K562 (cell line): ENCODE measurements around the gene NKAPL. TPM values are rescaled to one million over a fixed set of nuclear protein-coding genes. Genes with fewer than 3 reads are reported as not detected.

Experiments used
- BACH1 ChIP-seq: fragments of 200-800 bp; sonication (Bioruptor generic); IDR thresholded peaks from 2 replicates; pipeline ENCODE4 v1.6.1; 2016; ENCODE audit warnings: missing genetic modification characterization, missing compliant biosample characterization
- BDP1 ChIP-seq: IDR thresholded peaks from 3 replicates; pipeline ENCODE4 v1.6.1; 2011; ENCODE audit not compliant: insufficient read length, insufficient read depth
- BMI1 ChIP-seq: fragments of 150-350 bp; IDR thresholded peaks from 2 replicates; pipeline ENCODE4 v1.6.1; 2014; ENCODE audit warnings: low read length
- CBX5 ChIP-seq: IDR thresholded peaks from 2 replicates; pipeline ENCODE4 v1.6.1; 2014; ENCODE audit warnings: low read depth, borderline replicate concordance
- CCNT2 ChIP-seq: IDR thresholded peaks from 2 replicates; pipeline ENCODE4 v1.6.1; 2011; ENCODE audit warnings: borderline replicate concordance, low read depth, mild to moderate bottlenecking, moderate library complexity, mixed read lengths, low read length; ENCODE audit not compliant: insufficient read length; ENCODE audit errors: extremely low read depth
- DMBX1 ChIP-seq: fragments of 250-450 bp; sonication (Bioruptor Pico); IDR thresholded peaks from 2 replicates; pipeline ENCODE4 v1.8.0; 2022; ENCODE audit warnings: inconsistent platforms, mild to moderate bottlenecking, moderate library complexity, borderline replicate concordance
- FOXK1 ChIP-seq: sonication (generic); formaldehyde crosslinking; IDR thresholded peaks from 2 replicates; pipeline ENCODE4 v1.8.0; 2022; ENCODE audit warnings: missing genetic modification reagents, mild to moderate bottlenecking, borderline replicate concordance
- GATAD2A ChIP-seq: fragments of 450-650 bp; IDR thresholded peaks from 2 replicates; pipeline ENCODE4 v1.6.1; 2017
- HMGN3 ChIP-seq: IDR thresholded peaks from 2 replicates; pipeline ENCODE4 v1.6.1; 2011; ENCODE audit warnings: borderline replicate concordance, low read depth, mild to moderate bottlenecking, mixed read lengths, low read length; ENCODE audit not compliant: insufficient read length; ENCODE audit errors: extremely low read depth
- HNRNPL ChIP-seq: fragments of 200-400 bp; formaldehyde crosslinking; IDR thresholded peaks from 2 replicates; pipeline ENCODE4 v1.6.1; 2017; ENCODE audit warnings: low read depth, mild to moderate bottlenecking, low read length
- HSF4 ChIP-seq: fragments of 250-450 bp; sonication (Bioruptor Pico); IDR thresholded peaks from 2 replicates; pipeline ENCODE4 v2.1.2; 2022; ENCODE audit warnings: mild to moderate bottlenecking, moderate library complexity, borderline replicate concordance
- IFI16 ChIP-seq: fragments of 250-450 bp; sonication (Bioruptor Pico); IDR thresholded peaks from 2 replicates; pipeline ENCODE4 v2.1.2; 2022; ENCODE audit warnings: mild to moderate bottlenecking, inconsistent platforms
- MAFK ChIP-seq: IDR thresholded peaks from 2 replicates; pipeline ENCODE4 v1.6.1; 2011; ENCODE audit warnings: low read length, improper control_type of control experiment
- PHTF2 ChIP-seq: fragments of 250-450 bp; sonication (Bioruptor Pico); IDR thresholded peaks from 2 replicates; pipeline ENCODE4 v1.5.0; 2021; ENCODE audit warnings: mild to moderate bottlenecking
- PML ChIP-seq: IDR thresholded peaks from 2 replicates; pipeline ENCODE4 v1.6.1; 2012; ENCODE audit warnings: low read length, inconsistent platforms
- SMAD2 ChIP-seq: fragments of 150-350 bp; IDR thresholded peaks from 2 replicates; pipeline ENCODE4 v1.6.1; 2014; ENCODE audit warnings: low read depth, mild to moderate bottlenecking, low read length
- ZNF232 ChIP-seq: sonication (generic); formaldehyde crosslinking; IDR thresholded peaks from 2 replicates; pipeline ENCODE4 v1.8.0; 2022; ENCODE audit warnings: mild to moderate bottlenecking, missing genetic modification reagents
- ZNF274 ChIP-seq: IDR thresholded peaks from 2 replicates; pipeline ENCODE4 v1.6.1; 2011; ENCODE audit warnings: low read depth, mild to moderate bottlenecking, low read length, moderate library complexity, borderline replicate concordance
- ZNF282 ChIP-seq: sonication (generic); formaldehyde crosslinking; IDR thresholded peaks from 2 replicates; pipeline ENCODE4 v1.8.1; 2023; ENCODE audit warnings: missing genetic modification reagents
- ZNF785 ChIP-seq: fragments of 250-450 bp; sonication (Bioruptor Pico); IDR thresholded peaks from 2 replicates; pipeline ENCODE4 v1.4.0; 2020; ENCODE audit warnings: mild to moderate bottlenecking
- polyA plus RNA-seq, 8 experiments: library from polyadenylated mRNA; depleted of rRNA in 4 of 8; stranded (reverse) in 5 of 8; unstranded in 3 of 8; fragments of >200 nt; fragmentation: Nextera tagmentation in 2 of 8; fragmentation: Illumina TruSeq in 1 of 8; extraction: Ambion mirVana in 2 of 8; extraction: Trizol in 1 of 8; gene quantifications; 2 replicates each; pipeline versions ENCODE4 v1.2.1 to v1.2.3, GENCODE V29; 2011 to 2014; ENCODE audit warnings: inconsistent platforms in 1 of 8, missing spikeins in 1 of 8
- total RNA-seq, 7 experiments: library from RNA; depleted of rRNA in 6 of 7; stranded (reverse); fragments of >200 nt in 6 of 7; fragmentation: Illumina TruSeq in 2 of 7; extraction: Trizol in 2 of 7; gene quantifications; 2 replicates each; pipeline versions ENCODE4 v1.2.1 to v1.2.3, GENCODE V29; 2011 to 2021; ENCODE audit warnings: low replicate concordance in 1 of 7
- TF ChIP-seq, protein P1 (sequence below): fragments of 450-650 bp; IDR thresholded peaks from 2 replicates; pipeline ENCODE4 v1.6.1; 2016; ENCODE audit warnings: mild to moderate bottlenecking
- TF ChIP-seq, protein P2 (sequence below), 2 experiments: fragments of 450-650 bp in 1 of 2; sonication (generic) in 1 of 2; formaldehyde crosslinking; conservative IDR thresholded peaks; 2 replicates each; pipeline versions ENCODE4 v1.4.0 to v1.8.1; 2020 to 2022; ENCODE audit warnings: mild to moderate bottlenecking in 1 of 2, missing genetic modification reagents in 1 of 2
- TF ChIP-seq, protein P3 (sequence below): sonication (generic); formaldehyde crosslinking; IDR thresholded peaks from 2 replicates; pipeline ENCODE4 v1.8.0; 2023; ENCODE audit warnings: mild to moderate bottlenecking, missing genetic modification reagents

The NKAPL gene
- total and polyA plus RNA-seq, 9 of the 15 experiments (the other 6 are each of a cell fraction or from before 2014, with no cell fraction given), result not detected

DNA sequence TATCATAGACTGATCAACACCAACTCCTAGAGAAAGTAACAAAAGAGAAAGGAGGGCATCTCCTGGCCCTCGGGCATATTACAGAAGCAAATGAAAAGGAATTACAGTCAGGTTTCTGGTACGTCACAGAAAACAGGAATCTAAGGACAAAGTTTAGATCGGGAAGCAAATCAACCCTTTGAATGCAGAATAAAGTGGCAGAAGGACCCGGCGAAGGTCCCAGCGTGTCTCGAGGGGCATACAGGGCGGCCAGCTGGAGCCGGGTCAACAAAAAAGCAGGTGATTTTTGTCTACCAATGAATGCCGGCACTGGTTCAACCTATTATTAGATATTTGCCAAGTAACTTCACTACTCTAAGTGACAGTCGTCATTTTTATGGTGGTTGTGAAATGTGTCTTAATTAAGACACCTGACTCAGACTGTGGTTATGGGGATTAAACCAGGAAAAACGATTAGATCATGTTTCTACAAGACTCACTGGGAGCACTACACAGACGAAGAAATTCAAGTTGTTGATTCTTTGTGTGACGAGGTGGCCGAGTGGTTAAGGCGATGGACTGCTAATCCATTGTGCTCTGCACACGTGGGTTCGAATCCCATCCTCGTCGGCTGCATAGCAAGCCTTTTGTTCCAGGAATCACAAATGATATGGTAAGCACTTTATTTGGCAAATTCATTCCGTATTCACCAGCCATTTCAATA lies 46.4 kb upstream of the NKAPL start (continued):
- TF ChIP-seq DMBX1 (CRISPR knock-in tag), result no peak
- no peak for TF ChIP-seq ZNF232
- no peak for TF ChIP-seq SMAD2
- TF ChIP-seq CCNT2, result no peak
- no peak for TF ChIP-seq BMI1
- peak; percentile 68; the same call in 1 of the 2 replicates for TF ChIP-seq PML
- peak; percentile 64; the same call in 1 of the 2 replicates for TF ChIP-seq GATAD2A
- TF ChIP-seq FOXK1 (CRISPR knock-in tag), result peak; percentile 90; the same call in 1 of the 2 replicates
- TF ChIP-seq IFI16 (CRISPR knock-in tag), result peak; percentile 51; the same call in 1 of the 2 replicates
- TF ChIP-seq, protein P1, sequence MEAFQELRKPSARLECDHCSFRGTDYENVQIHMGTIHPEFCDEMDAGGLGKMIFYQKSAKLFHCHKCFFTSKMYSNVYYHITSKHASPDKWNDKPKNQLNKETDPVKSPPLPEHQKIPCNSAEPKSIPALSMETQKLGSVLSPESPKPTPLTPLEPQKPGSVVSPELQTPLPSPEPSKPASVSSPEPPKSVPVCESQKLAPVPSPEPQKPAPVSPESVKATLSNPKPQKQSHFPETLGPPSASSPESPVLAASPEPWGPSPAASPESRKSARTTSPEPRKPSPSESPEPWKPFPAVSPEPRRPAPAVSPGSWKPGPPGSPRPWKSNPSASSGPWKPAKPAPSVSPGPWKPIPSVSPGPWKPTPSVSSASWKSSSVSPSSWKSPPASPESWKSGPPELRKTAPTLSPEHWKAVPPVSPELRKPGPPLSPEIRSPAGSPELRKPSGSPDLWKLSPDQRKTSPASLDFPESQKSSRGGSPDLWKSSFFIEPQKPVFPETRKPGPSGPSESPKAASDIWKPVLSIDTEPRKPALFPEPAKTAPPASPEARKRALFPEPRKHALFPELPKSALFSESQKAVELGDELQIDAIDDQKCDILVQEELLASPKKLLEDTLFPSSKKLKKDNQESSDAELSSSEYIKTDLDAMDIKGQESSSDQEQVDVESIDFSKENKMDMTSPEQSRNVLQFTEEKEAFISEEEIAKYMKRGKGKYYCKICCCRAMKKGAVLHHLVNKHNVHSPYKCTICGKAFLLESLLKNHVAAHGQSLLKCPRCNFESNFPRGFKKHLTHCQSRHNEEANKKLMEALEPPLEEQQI, result peak; percentile 80
- TF ChIP-seq MAFK, result peak; percentile 76
- no peak for TF ChIP-seq HSF4 (CRISPR knock-in tag)
- peak; percentile 62; the same call in 1 of the 2 replicates for TF ChIP-seq BACH1 (tag)
- TF ChIP-seq ZNF785, result no peak
- no peak for TF ChIP-seq ZNF282 (CRISPR knock-in tag)
- no peak for TF ChIP-seq PHTF2 (CRISPR knock-in tag)
- TF ChIP-seq HMGN3, result no peak
- no peak for TF ChIP-seq HNRNPL
- TF ChIP-seq, protein P2, sequence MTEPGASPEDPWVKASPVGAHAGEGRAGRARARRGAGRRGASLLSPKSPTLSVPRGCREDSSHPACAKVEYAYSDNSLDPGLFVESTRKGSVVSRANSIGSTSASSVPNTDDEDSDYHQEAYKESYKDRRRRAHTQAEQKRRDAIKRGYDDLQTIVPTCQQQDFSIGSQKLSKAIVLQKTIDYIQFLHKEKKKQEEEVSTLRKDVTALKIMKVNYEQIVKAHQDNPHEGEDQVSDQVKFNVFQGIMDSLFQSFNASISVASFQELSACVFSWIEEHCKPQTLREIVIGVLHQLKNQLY (CRISPR knock-in tag; conservative IDR thresholded peaks at IDR 0.05), result no peak
- peak; percentile 23; the same call in 1 of the 2 replicates for TF ChIP-seq CBX5
- peak; percentile 98 for TF ChIP-seq BDP1
- TF ChIP-seq ZNF274, result peak; percentile 63
- TF ChIP-seq, protein P3, sequence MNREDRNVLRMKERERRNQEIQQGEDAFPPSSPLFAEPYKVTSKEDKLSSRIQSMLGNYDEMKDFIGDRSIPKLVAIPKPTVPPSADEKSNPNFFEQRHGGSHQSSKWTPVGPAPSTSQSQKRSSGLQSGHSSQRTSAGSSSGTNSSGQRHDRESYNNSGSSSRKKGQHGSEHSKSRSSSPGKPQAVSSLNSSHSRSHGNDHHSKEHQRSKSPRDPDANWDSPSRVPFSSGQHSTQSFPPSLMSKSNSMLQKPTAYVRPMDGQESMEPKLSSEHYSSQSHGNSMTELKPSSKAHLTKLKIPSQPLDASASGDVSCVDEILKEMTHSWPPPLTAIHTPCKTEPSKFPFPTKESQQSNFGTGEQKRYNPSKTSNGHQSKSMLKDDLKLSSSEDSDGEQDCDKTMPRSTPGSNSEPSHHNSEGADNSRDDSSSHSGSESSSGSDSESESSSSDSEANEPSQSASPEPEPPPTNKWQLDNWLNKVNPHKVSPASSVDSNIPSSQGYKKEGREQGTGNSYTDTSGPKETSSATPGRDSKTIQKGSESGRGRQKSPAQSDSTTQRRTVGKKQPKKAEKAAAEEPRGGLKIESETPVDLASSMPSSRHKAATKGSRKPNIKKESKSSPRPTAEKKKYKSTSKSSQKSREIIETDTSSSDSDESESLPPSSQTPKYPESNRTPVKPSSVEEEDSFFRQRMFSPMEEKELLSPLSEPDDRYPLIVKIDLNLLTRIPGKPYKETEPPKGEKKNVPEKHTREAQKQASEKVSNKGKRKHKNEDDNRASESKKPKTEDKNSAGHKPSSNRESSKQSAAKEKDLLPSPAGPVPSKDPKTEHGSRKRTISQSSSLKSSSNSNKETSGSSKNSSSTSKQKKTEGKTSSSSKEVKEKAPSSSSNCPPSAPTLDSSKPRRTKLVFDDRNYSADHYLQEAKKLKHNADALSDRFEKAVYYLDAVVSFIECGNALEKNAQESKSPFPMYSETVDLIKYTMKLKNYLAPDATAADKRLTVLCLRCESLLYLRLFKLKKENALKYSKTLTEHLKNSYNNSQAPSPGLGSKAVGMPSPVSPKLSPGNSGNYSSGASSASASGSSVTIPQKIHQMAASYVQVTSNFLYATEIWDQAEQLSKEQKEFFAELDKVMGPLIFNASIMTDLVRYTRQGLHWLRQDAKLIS, result no peak; the same call in 1 of the 2 replicates
